Mesenchymal stem cell (in vitro differentiated cells and primary cell): Measurements from ENCODE around the gene PASK.

ENCODE experiments used
- DNase-seq: peaks from one replicate; pipeline ENCODE4 v3.0.0-alpha.2; 2013
- H2AFZ ChIP-seq: one replicate; pipeline ENCODE4 v1.6.1; 2013; ENCODE audit warnings: low read depth, mild to moderate bottlenecking, control low read depth, inconsistent platforms, low read length, moderate library complexity
- H2AK5ac ChIP-seq: 2 replicates; pipeline ENCODE4 v1.6.1; 2013; ENCODE audit warnings: low read length, moderate library complexity, mild to moderate bottlenecking, inconsistent platforms; ENCODE audit not compliant: severe bottlenecking
- H2BK120ac ChIP-seq: one replicate; pipeline ENCODE4 v1.6.1; 2013; ENCODE audit warnings: low read depth, mild to moderate bottlenecking, inconsistent platforms, low read length, moderate library complexity
- H2BK12ac ChIP-seq, 2 experiments: one replicate each; pipeline ENCODE4 v1.6.1; 2013; ENCODE audit warnings: inconsistent platforms in 2 of 2, low read length in 2 of 2, mild to moderate bottlenecking in 2 of 2, moderate library complexity in 2 of 2, control low read depth in 1 of 2
- H2BK15ac ChIP-seq: one replicate; pipeline ENCODE4 v1.6.1; 2013; ENCODE audit warnings: mild to moderate bottlenecking, low read depth, inconsistent platforms; ENCODE audit not compliant: poor library complexity, severe bottlenecking
- H2BK5ac ChIP-seq: 2 replicates; pipeline ENCODE4 v1.6.1; 2013; ENCODE audit warnings: low read depth, mild to moderate bottlenecking, low read length, control low read depth, inconsistent platforms; ENCODE audit not compliant: poor library complexity, severe bottlenecking
- H3K14ac ChIP-seq, 2 experiments: one replicate each; pipeline ENCODE4 v1.6.1; 2013; ENCODE audit warnings: inconsistent platforms in 2 of 2, low read length in 2 of 2, control low read depth in 1 of 2, mild to moderate bottlenecking in 1 of 2, moderate library complexity in 1 of 2
- H3K18ac ChIP-seq, 2 experiments: one replicate each; pipeline ENCODE4 v1.6.1; 2013; ENCODE audit warnings: inconsistent platforms in 2 of 2, low read length in 2 of 2, control low read depth in 1 of 2, low read depth in 1 of 2, mild to moderate bottlenecking in 1 of 2
- H3K23ac ChIP-seq, 2 experiments: one replicate each; pipeline ENCODE4 v1.6.1; 2013; ENCODE audit warnings: inconsistent platforms in 2 of 2, low read length in 2 of 2, mild to moderate bottlenecking in 2 of 2, moderate library complexity in 2 of 2, control low read depth in 1 of 2
- H3K27ac ChIP-seq: 2 replicates; pipeline ENCODE4 v1.5.1; 2013; ENCODE audit warnings: mild to moderate bottlenecking, moderate library complexity, low read length, control low read depth, inconsistent platforms; ENCODE audit not compliant: poor library complexity, severe bottlenecking
- H3K27me3 ChIP-seq, 2 experiments: 2 replicates each; pipeline versions ENCODE4 v1.6.1 to v1.7.0; 2013; ENCODE audit warnings: low read length in 2 of 2, mild to moderate bottlenecking in 2 of 2, moderate library complexity in 2 of 2, control low read depth in 1 of 2, inconsistent platforms in 1 of 2; ENCODE audit not compliant: control insufficient read depth in 1 of 2, insufficient read depth in 1 of 2
- H3K36me3 ChIP-seq, 2 experiments: 2 replicates each; pipeline versions ENCODE4 v1.6.1 to v1.7.0; 2013; ENCODE audit warnings: low read length in 2 of 2, control low read depth in 1 of 2, inconsistent platforms in 1 of 2, low read depth in 1 of 2, mild to moderate bottlenecking in 1 of 2; ENCODE audit not compliant: insufficient read depth in 2 of 2, control insufficient read depth in 1 of 2
- H3K4ac ChIP-seq, 2 experiments: one replicate each; pipeline ENCODE4 v1.6.1; 2013; ENCODE audit warnings: inconsistent platforms in 2 of 2, low read length in 2 of 2, mild to moderate bottlenecking in 2 of 2, moderate library complexity in 2 of 2, control low read depth in 1 of 2, low read depth in 1 of 2
- H3K4me1 ChIP-seq: 2 replicates; pipeline ENCODE4 v1.6.1; 2013; ENCODE audit warnings: low read depth, low read length, control low read depth; ENCODE audit not compliant: control insufficient read depth, insufficient read depth
- H3K4me2 ChIP-seq: 2 replicates; pipeline ENCODE4 v1.6.1; 2013; ENCODE audit warnings: low read length, mild to moderate bottlenecking, inconsistent platforms; ENCODE audit not compliant: poor library complexity, severe bottlenecking
- H3K4me3 ChIP-seq, 2 experiments: 2 replicates each; pipeline versions ENCODE4 v1.5.1 to v1.7.0; 2013; ENCODE audit warnings: low read length in 2 of 2, mild to moderate bottlenecking in 2 of 2, control low read depth in 1 of 2, low read depth in 1 of 2; ENCODE audit not compliant: insufficient read depth in 1 of 2
- H3K79me1 ChIP-seq: replicated peaks from 2 replicates; pipeline ENCODE4 v1.6.1; 2013; ENCODE audit warnings: mild to moderate bottlenecking, control low read depth, low read length, inconsistent platforms; ENCODE audit not compliant: poor library complexity, severe bottlenecking
- H3K9ac ChIP-seq: 2 replicates; pipeline ENCODE4 v1.7.0; 2013; ENCODE audit warnings: mild to moderate bottlenecking, low read length, moderate library complexity
- H3K9me3 ChIP-seq: 2 replicates; pipeline ENCODE4 v1.7.0; 2013; ENCODE audit warnings: mild to moderate bottlenecking, low read length; ENCODE audit not compliant: control insufficient read depth
- H4K8ac ChIP-seq: one replicate; pipeline ENCODE4 v1.6.1; 2013; ENCODE audit warnings: inconsistent platforms, mild to moderate bottlenecking, low read length, moderate library complexity
- H4K91ac ChIP-seq: one replicate; pipeline ENCODE4 v1.6.1; 2013; ENCODE audit warnings: mild to moderate bottlenecking, low read length, inconsistent platforms
- WGBS: methylation state at CpG from one replicate; pipeline ENCODE4 v1.1.7; 2013; ENCODE audit warnings: mixed read lengths; 5-methylcytosine and 5-hydroxymethylcytosine counted together

PASK gene

DNA sequence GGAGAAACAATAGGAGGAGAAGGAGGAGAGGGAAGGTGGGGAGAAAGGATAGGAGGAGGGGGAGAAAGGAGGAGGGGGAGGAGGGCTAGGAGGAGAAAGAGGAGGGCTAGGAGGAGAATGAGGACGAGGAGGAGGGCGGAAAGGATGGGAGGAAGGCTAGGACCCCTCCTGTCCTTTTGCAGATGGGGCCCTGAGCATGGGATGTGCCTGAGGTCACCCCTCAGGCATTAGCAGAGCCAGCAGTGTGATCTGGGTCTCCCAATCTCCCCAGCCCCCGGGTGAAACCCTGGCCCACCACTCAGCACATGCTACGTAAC, 38.6 kb upstream of the PASK start:
- no peak overlapping the region for H4K91ac ChIP-seq
- no peak overlapping the region for H2BK5ac ChIP-seq
- no peak overlapping the region for H2BK15ac ChIP-seq
- H3K9ac ChIP-seq = no peak overlapping the region
- H3K79me1 ChIP-seq = no peaks in the 10 kb centered on the region
- H3K36me3 ChIP-seq = peaks cover 2 to 10% of the 10 kb centered on the region in 2 experiments
- H4K8ac ChIP-seq = no peak overlapping the region
- no peak overlapping the region for H2BK120ac ChIP-seq
- H3K27me3 ChIP-seq = peaks cover 7 to 30% of the 10 kb centered on the region in 2 experiments
- peaks cover 3% of the 10 kb centered on the region for H3K4me1 ChIP-seq
- H2AFZ ChIP-seq = no peak overlapping the region
- WGBS = 63% methylated on average over 4 of the region's 4 CpGs
- H3K18ac ChIP-seq = no peak overlapping the region
- no peak overlapping the region for H3K4ac ChIP-seq
- no peak overlapping the region for H3K14ac ChIP-seq
- no peak for DNase-seq
- no peak overlapping the region for H3K27ac ChIP-seq
- no peaks in the 10 kb centered on the region for H3K9me3 ChIP-seq
- no peak overlapping the region for H3K4me2 ChIP-seq
- H2AK5ac ChIP-seq = no peak overlapping the region
- H3K23ac ChIP-seq = no peak overlapping the region
- no peak overlapping the region for H3K4me3 ChIP-seq
- no peak overlapping the region for H2BK12ac ChIP-seq

DNA sequence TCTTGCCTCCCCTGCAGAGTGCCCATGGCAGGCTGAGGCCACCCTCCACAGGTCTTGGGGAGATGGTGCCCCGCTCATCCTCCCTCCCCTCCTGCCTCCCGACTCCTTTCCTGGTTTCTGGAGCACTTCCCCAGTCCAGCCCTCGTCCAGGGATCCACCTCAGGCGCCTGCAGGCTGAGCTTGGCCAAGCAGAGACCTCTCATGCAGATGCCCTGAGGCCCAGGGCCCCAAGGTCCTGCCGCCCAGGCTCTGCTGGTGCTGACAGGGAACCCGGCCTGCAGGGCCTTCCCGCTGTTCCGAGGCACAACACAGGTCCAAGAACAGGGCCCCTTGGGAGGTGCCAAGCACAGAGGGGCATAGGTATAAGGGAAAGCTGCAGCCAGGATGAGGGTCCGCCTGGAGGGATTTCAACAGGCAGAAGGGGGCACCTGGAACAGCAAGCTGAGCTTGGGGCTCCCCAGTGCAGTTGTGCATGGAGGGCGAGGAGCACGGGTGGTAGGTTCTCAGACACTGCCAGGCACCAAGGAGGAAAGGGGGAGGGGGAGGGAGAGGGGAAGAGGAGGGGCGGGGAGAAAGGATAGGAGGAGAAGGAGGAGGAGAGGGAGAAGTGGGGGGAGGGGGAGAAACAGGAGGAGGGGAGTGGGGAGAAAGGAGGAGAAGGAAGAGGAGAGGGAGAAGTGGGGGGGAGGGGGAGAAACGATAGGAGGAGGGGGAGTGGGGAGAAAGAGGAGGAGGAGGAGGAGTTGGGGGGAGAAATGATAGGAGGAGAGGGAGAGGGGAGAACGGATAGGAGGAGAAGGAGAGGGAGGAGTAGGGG, 38.0 kb upstream of the PASK start:
- no peak overlapping the region for H2AFZ ChIP-seq
- no peak overlapping the region for H3K4me2 ChIP-seq
- DNase-seq = no peak
- H3K27ac ChIP-seq = no peak overlapping the region
- H3K79me1 ChIP-seq = no peaks in the 10 kb centered on the region
- no peak overlapping the region for H3K9ac ChIP-seq
- H4K91ac ChIP-seq = no peak overlapping the region
- no peak overlapping the region for H3K23ac ChIP-seq
- H3K36me3 ChIP-seq = peaks cover 8 to 16% of the 10 kb centered on the region in 2 experiments
- H2BK120ac ChIP-seq = no peak overlapping the region
- 64% methylated on average over 14 of the region's 14 CpGs for WGBS
- H3K4me3 ChIP-seq = no peak overlapping the region
- no peak overlapping the region for H2BK5ac ChIP-seq
- no peak overlapping the region for H3K4ac ChIP-seq
- peaks cover 7 to 30% of the 10 kb centered on the region in 2 experiments for H3K27me3 ChIP-seq
- H3K18ac ChIP-seq = no peak overlapping the region
- no peak overlapping the region for H3K14ac ChIP-seq
- H2BK12ac ChIP-seq = no peak overlapping the region
- no peak overlapping the region for H2BK15ac ChIP-seq
- no peaks in the 10 kb centered on the region for H3K9me3 ChIP-seq
- peaks cover 3% of the 10 kb centered on the region for H3K4me1 ChIP-seq
- H4K8ac ChIP-seq = no peak overlapping the region
- no peak overlapping the region for H2AK5ac ChIP-seq

DNA sequence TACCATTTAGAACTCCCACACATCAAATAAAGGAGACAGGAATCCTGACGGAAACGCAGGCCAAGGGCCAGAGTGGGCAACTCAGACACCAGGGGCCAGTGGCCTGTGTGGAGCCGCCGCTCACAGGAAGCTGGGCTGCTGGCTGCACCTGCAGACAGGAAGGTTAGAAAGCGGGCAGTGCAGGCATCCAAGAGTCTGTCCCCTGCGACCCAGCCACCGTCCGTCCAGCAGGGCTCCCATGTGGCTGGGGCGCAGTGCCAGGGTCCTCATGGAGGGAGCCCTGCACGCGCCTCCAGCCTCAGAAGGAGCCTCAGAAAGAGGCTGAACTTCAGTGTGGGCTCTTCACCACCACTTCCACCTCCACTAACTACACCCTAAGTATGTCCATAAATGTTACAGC, 36.7 kb upstream of the PASK start:
- H3K4me3 ChIP-seq = no peak overlapping the region
- H3K14ac ChIP-seq = no peak overlapping the region
- no peak overlapping the region for H3K27ac ChIP-seq
- H2AFZ ChIP-seq = no peak overlapping the region
- H2AK5ac ChIP-seq = no peak overlapping the region
- H3K79me1 ChIP-seq = no peaks in the 10 kb centered on the region
- no peak overlapping the region for H3K18ac ChIP-seq
- H3K36me3 ChIP-seq = peaks cover 16 to 27% of the 10 kb centered on the region in 2 experiments
- H3K27me3 ChIP-seq = peaks cover 7 to 22% of the 10 kb centered on the region in 2 experiments
- peaks cover 3% of the 10 kb centered on the region for H3K4me1 ChIP-seq
- no peak overlapping the region for H4K91ac ChIP-seq
- no peaks in the 10 kb centered on the region for H3K9me3 ChIP-seq
- H3K23ac ChIP-seq = no peak overlapping the region
- H3K4me2 ChIP-seq = no peak overlapping the region
- no peak overlapping the region for H2BK12ac ChIP-seq
- no peak overlapping the region for H2BK15ac ChIP-seq
- H3K9ac ChIP-seq = no peak overlapping the region
- H4K8ac ChIP-seq = no peak overlapping the region
- no peak overlapping the region for H3K4ac ChIP-seq
- no peak overlapping the region for H2BK120ac ChIP-seq
- no peak overlapping the region for H2BK5ac ChIP-seq
- WGBS = 90% methylated on average over 11 of the region's 11 CpGs
- no peak for DNase-seq

DNA sequence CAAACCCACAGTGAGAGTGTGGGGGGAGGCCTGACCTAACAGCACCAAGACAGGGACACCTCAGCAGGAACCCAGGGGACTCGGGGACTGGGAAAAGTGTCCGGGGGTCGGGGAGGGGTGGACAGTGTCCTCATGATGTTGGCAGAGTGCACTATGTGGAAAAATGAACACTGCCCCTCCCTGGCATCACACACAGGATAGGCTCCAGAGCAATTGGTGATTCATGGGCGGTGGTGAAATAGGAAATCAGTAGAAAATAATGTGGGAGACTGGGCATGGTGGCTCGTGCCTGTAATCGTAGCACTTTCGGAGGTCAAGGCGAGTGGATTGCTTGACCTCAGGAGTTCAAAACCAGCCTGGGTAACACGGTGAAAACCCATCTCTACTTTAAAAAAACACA, 35.6 kb upstream of the PASK start:
- Histone ChIP-seq H4K91ac (no peak overlapping the region), H2BK5ac (no peak overlapping the region), H3K4me1 (peaks cover 3% of the 10 kb centered on the region), H3K4me2 (no peak overlapping the region), H4K8ac (no peak overlapping the region), H3K23ac (no peak overlapping the region), H3K79me1 (no peaks in the 10 kb centered on the region), H2BK12ac (no peak overlapping the region), H2BK15ac (no peak overlapping the region), H3K14ac (no peak overlapping the region), H3K4ac (no peak overlapping the region), H3K27me3 (peaks cover 7 to 22% of the 10 kb centered on the region in 2 experiments), H3K9me3 (no peaks in the 10 kb centered on the region), H3K36me3 (peaks cover 20 to 31% of the 10 kb centered on the region in 2 experiments), H3K27ac (no peak overlapping the region), H3K9ac (no peak overlapping the region), H2AK5ac (no peak overlapping the region), H3K4me3 (no peak overlapping the region), H2BK120ac (no peak overlapping the region), H3K18ac (no peak overlapping the region), H2AFZ (no peak overlapping the region)
- DNase-seq = no peak
- 87% methylated on average over 5 of the region's 9 CpGs for WGBS
